Measurements from ENCODE around the gene RGS6.

- TF ChIP-seq EZH2phosphoT487 (IDR thresholded peaks at IDR 0.05; ENCODE audit: borderline replicate concordance, low read length): no peak
- no peak for TF ChIP-seq CTCF (IDR thresholded peaks at IDR 0.05; ENCODE audit: low read depth, low read length, poor library complexity, severe bottlenecking)
Observed at GRCh38 chr14:72608391-72609204, 676.4 kb downstream of the RGS6 start.

Measured in DOHH2 (cell line).